GM19043 (cell line): ENCODE results near the gene KCNT2.

ENCODE experiments used
- ATAC-seq: cut with Tn5 transposase; IDR thresholded peaks from one replicate; pipeline ENCODE4 v1.9.1; 2021; ENCODE audit warnings: low read depth; ENCODE audit not compliant: unreplicated experiment

Gene KCNT2

GRCh38 chr1:196366817-196367495, 241.3 kb downstream of the KCNT2 start:
- no peak for ATAC-seq

GRCh38 chr1:196361112-196361714, 247.0 kb downstream of the KCNT2 start:
- no peak for ATAC-seq

- no peak for ATAC-seq
Measured at GRCh38 chr1:196357913-196358312, 250.3 kb downstream of the KCNT2 start.

- no peak for ATAC-seq
Measured at GRCh38 chr1:196355206-196355786, 252.9 kb downstream of the KCNT2 start.

- no peak for ATAC-seq
Measured at GRCh38 chr1:196344453-196344852, 263.8 kb downstream of the KCNT2 start.

- no peak for ATAC-seq
Measured at GRCh38 chr1:196324345-196324744, 283.9 kb downstream of the KCNT2 start.

- no peak for ATAC-seq
Measured at GRCh38 chr1:196323869-196324268, 284.4 kb downstream of the KCNT2 start.

- ATAC-seq, result no peak
Measured at GRCh38 chr1:196319301-196319700, 288.9 kb downstream of the KCNT2 start.

GRCh38 chr1:196317535-196318522, 290.4 kb downstream of the KCNT2 start:
- no peak for ATAC-seq

- no peak for ATAC-seq
Measured at GRCh38 chr1:196312739-196313138, 295.5 kb downstream of the KCNT2 start.

- ATAC-seq, result no peak
Measured at GRCh38 chr1:196309386-196309785, 298.9 kb downstream of the KCNT2 start.

- ATAC-seq, result no peak
Measured at GRCh38 chr1:196308176-196308575, 300.1 kb downstream of the KCNT2 start.

GRCh38 chr1:196306421-196306820, 301.8 kb downstream of the KCNT2 start:
- no peak for ATAC-seq

GRCh38 chr1:196305216-196305615, 303.0 kb downstream of the KCNT2 start:
- no peak for ATAC-seq

GRCh38 chr1:196302981-196303380, 305.3 kb downstream of the KCNT2 start:
- no peak for ATAC-seq

- no peak for ATAC-seq
Measured at GRCh38 chr1:196302420-196302819, 305.8 kb downstream of the KCNT2 start.

- no peak for ATAC-seq
Measured at GRCh38 chr1:196295766-196296165, 312.5 kb downstream of the KCNT2 start.

- ATAC-seq, result no peak
Measured at GRCh38 chr1:196278816-196279215, 329.4 kb downstream of the KCNT2 start.

GRCh38 chr1:196277860-196278259, 330.4 kb downstream of the KCNT2 start:
- ATAC-seq, result no peak

- ATAC-seq, result no peak
Measured at GRCh38 chr1:196271212-196271947, 336.9 kb downstream of the KCNT2 start.
